Erythroblast (primary cell): Measurements from ENCODE around the gene MYLK.

Experiments used
- GATA1 ChIP-seq: IDR thresholded peaks from 2 replicates; pipeline ENCODE4 v1.6.1; 2011; ENCODE audit warnings: low read depth, mild to moderate bottlenecking, control low read depth, low read length, moderate library complexity
- POLR2A ChIP-seq: IDR thresholded peaks from 2 replicates; pipeline ENCODE4 v1.6.1; 2011; ENCODE audit warnings: mild to moderate bottlenecking, low read length

DNA sequence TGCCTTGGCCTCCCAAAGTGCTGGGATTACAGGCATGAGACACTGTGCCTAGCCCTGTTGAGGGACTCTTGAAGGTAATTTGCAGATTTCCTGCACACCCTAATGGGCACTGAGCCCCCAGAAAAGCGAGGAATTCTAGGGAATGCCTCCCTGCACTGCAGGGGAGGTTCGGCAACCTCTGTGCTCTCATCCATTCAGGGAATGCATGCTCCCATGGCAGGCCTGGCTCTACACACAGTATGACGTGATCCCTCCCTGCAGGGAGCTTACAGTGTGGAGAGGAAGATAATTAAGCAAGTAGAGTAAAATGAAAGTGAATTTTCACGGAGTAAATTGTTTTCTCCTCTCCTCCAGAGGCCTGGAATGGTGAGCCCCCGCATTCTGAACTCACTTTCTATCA lies 166.0 kb downstream of the MYLK start:
- TF ChIP-seq POLR2A (no peak), GATA1 (no peak)
